WTC11 (cell line): ENCODE measurements around the gene PTPN1. TPM values are rescaled to one million over a fixed set of nuclear protein-coding genes. Genes with fewer than 3 reads are reported as not detected.

ENCODE experiments used
- ATAC-seq: fragments of 200-7000 bp; cut with Tn5 transposase; 2 replicates; pipeline ENCODE4 v1.10.0; 2021; ENCODE audit warnings: mild to moderate bottlenecking, moderate library complexity
- CTCF ChIA-PET: fragments of 300-600 bp; sonication (Branson Sonifier 250); formaldehyde crosslinking; loops from one replicate; lab custom pipeline; 2021; ENCODE audit warnings: antibody characterized with exemption; lab: Charles Lee
- POLR2A ChIA-PET: fragments of 350-600 bp; sonication (Branson Sonifier 250); formaldehyde crosslinking; loops from one replicate; lab custom pipeline; 2021; ENCODE audit warnings: antibody characterized with exemption; lab: Charles Lee
- DNase-seq: peaks from one replicate; pipeline ENCODE4 v3.0.0; 2021; ENCODE audit warnings: low spot score
- H3K27ac Mint-ChIP-seq: 2 replicates; pipeline ENCODE4 v1.8.0; 2021; ENCODE audit warnings: mixed read lengths
- H3K27me3 Mint-ChIP-seq: 2 replicates; pipeline ENCODE4 v1.8.0; 2021; ENCODE audit warnings: low read depth, mild to moderate bottlenecking, moderate library complexity, mixed read lengths
- H3K36me3 Mint-ChIP-seq: 2 replicates; pipeline ENCODE4 v1.8.0; 2021; ENCODE audit warnings: mixed read lengths
- H3K4me1 Mint-ChIP-seq: 2 replicates; pipeline ENCODE4 v1.8.0; 2022; ENCODE audit warnings: mixed read lengths
- H3K4me3 Mint-ChIP-seq: 2 replicates; pipeline ENCODE4 v1.8.0; 2021; ENCODE audit warnings: mild to moderate bottlenecking, moderate library complexity, mixed read lengths
- H3K9me3 Mint-ChIP-seq: 2 replicates; pipeline ENCODE4 v1.8.0; 2021; ENCODE audit warnings: mixed read lengths
- GABPB1 ChIP-seq: sonication (generic); formaldehyde crosslinking; IDR thresholded peaks from 2 replicates; pipeline ENCODE4 v1.8.1; 2023; ENCODE audit warnings: mild to moderate bottlenecking, missing genetic modification reagents
- NR1H2 ChIP-seq: sonication (generic); formaldehyde crosslinking; IDR thresholded peaks from 2 replicates; pipeline ENCODE4 v1.9.0; 2021; ENCODE audit warnings: mild to moderate bottlenecking, moderate library complexity, missing genetic modification reagents
- SMAD4 ChIP-seq: sonication (generic); formaldehyde crosslinking; IDR thresholded peaks from 2 replicates; pipeline ENCODE4 v1.8.0; 2022; ENCODE audit warnings: mild to moderate bottlenecking, missing genetic modification reagents
- ZNF219 ChIP-seq: sonication (generic); formaldehyde crosslinking; IDR thresholded peaks from 2 replicates; pipeline ENCODE4 v1.8.0; 2023; ENCODE audit warnings: missing genetic modification reagents, mild to moderate bottlenecking, borderline replicate concordance
- ZNF232 ChIP-seq: sonication (generic); formaldehyde crosslinking; IDR thresholded peaks from 2 replicates; pipeline ENCODE4 v1.8.0; 2022; ENCODE audit warnings: mild to moderate bottlenecking, missing genetic modification reagents
- total RNA-seq: library from RNA; stranded (reverse); gene quantifications from 3 replicates; pipeline ENCODE4 v1.2.3, GENCODE V29; 2021
- TF ChIP-seq, protein P1 (sequence below): sonication (generic); formaldehyde crosslinking; IDR thresholded peaks from 2 replicates; pipeline ENCODE4 v1.8.1; 2023; ENCODE audit warnings: mild to moderate bottlenecking, moderate library complexity, missing genetic modification reagents
- TF ChIP-seq, protein P2 (sequence below): sonication (generic); formaldehyde crosslinking; IDR thresholded peaks from 2 replicates; pipeline ENCODE4 v1.8.1; 2022; ENCODE audit warnings: missing genetic modification reagents, borderline replicate concordance
- TF ChIP-seq, protein P3 (sequence below): sonication (generic); formaldehyde crosslinking; IDR thresholded peaks from 2 replicates; pipeline ENCODE4 v1.8.1; 2023; ENCODE audit warnings: mild to moderate bottlenecking, missing genetic modification reagents, borderline replicate concordance
- TF ChIP-seq, protein P4 (sequence below): sonication (generic); formaldehyde crosslinking; IDR thresholded peaks from 2 replicates; pipeline ENCODE4 v1.8.0; 2022; ENCODE audit warnings: missing genetic modification reagents
- TF ChIP-seq, protein P5 (sequence below): sonication (generic); formaldehyde crosslinking; IDR thresholded peaks from 2 replicates; pipeline ENCODE4 v1.8.1; 2022; ENCODE audit warnings: mild to moderate bottlenecking, missing genetic modification reagents, moderate library complexity, borderline replicate concordance
- TF ChIP-seq, protein P6 (sequence below): fragments of 200-600 bp; IDR thresholded peaks from 2 replicates; pipeline ENCODE4 v1.8.0; 2022; ENCODE audit warnings: antibody characterized with exemption
- TF ChIP-seq, protein P7 (sequence below): sonication (generic); formaldehyde crosslinking; IDR thresholded peaks from 2 replicates; pipeline ENCODE4 v1.8.0; 2022; ENCODE audit warnings: mild to moderate bottlenecking, missing genetic modification reagents

Gene PTPN1
- total RNA-seq, 1 experiment from 2014 or later = 29.4 TPM

DNA sequence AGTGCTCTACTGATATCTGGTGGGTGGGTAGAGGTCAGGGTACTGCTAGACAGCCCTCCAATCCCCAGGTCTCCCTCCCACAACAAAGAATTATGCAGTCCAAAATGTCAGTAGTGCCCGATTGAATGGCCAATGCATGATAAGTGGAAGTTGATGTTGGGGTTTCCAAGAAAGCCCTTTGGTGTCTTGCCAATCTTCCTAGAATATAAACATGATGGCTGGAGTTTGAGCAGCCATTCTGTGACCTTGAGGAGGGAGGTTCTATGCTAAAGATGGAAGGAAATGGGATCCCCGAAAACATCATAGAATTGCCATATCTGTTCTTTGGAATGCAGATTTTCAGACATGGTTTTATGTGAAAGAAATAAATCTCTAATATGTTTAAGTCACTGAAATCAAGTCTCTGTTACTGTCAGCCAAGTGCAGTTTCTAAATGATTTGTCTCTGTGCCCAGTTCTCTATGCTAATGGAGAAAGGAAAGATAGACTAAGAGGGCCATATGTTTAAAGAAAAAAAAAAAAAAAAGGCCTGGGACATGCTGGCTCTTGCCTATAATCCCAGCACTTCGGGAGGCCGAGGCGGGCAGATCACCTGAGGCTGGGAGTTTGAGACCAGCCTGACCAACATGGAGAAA is 32.8 kb upstream of the PTPN1 start:
- CTCF ChIA-PET = interaction anchor here (0.7 to 1.8 kb wide), 6 partner anchors 42 to 305 kb away, joined by 3 to 12 read pairs (median 6); no protein-coding TSS in a partner anchor
- POLR2A ChIA-PET = no interaction called here
- H3K36me3 Mint-ChIP-seq = no peaks in the 10 kb centered on the region
- TF ChIP-seq, protein P1, sequence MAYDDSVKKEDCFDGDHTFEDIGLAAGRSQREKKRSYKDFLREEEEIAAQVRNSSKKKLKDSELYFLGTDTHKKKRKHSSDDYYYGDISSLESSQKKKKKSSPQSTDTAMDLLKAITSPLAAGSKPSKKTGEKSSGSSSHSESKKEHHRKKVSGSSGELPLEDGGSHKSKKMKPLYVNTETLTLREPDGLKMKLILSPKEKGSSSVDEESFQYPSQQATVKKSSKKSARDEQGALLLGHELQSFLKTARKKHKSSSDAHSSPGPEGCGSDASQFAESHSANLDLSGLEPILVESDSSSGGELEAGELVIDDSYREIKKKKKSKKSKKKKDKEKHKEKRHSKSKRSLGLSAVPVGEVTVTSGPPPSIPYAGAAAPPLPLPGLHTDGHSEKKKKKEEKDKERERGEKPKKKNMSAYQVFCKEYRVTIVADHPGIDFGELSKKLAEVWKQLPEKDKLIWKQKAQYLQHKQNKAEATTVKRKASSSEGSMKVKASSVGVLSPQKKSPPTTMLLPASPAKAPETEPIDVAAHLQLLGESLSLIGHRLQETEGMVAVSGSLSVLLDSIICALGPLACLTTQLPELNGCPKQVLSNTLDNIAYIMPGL = no peak
- TF ChIP-seq, protein P2, sequence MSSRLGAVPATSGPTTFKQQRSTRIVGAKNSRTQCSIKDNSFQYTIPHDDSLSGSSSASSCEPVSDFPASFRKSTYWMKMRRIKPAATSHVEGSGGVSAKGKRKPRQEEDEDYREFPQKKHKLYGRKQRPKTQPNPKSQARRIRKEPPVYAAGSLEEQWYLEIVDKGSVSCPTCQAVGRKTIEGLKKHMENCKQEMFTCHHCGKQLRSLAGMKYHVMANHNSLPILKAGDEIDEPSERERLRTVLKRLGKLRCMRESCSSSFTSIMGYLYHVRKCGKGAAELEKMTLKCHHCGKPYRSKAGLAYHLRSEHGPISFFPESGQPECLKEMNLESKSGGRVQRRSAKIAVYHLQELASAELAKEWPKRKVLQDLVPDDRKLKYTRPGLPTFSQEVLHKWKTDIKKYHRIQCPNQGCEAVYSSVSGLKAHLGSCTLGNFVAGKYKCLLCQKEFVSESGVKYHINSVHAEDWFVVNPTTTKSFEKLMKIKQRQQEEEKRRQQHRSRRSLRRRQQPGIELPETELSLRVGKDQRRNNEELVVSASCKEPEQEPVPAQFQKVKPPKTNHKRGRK (CRISPR knock-in tag) = no peak
- no peak for TF ChIP-seq NR1H2
- TF ChIP-seq, protein P3, sequence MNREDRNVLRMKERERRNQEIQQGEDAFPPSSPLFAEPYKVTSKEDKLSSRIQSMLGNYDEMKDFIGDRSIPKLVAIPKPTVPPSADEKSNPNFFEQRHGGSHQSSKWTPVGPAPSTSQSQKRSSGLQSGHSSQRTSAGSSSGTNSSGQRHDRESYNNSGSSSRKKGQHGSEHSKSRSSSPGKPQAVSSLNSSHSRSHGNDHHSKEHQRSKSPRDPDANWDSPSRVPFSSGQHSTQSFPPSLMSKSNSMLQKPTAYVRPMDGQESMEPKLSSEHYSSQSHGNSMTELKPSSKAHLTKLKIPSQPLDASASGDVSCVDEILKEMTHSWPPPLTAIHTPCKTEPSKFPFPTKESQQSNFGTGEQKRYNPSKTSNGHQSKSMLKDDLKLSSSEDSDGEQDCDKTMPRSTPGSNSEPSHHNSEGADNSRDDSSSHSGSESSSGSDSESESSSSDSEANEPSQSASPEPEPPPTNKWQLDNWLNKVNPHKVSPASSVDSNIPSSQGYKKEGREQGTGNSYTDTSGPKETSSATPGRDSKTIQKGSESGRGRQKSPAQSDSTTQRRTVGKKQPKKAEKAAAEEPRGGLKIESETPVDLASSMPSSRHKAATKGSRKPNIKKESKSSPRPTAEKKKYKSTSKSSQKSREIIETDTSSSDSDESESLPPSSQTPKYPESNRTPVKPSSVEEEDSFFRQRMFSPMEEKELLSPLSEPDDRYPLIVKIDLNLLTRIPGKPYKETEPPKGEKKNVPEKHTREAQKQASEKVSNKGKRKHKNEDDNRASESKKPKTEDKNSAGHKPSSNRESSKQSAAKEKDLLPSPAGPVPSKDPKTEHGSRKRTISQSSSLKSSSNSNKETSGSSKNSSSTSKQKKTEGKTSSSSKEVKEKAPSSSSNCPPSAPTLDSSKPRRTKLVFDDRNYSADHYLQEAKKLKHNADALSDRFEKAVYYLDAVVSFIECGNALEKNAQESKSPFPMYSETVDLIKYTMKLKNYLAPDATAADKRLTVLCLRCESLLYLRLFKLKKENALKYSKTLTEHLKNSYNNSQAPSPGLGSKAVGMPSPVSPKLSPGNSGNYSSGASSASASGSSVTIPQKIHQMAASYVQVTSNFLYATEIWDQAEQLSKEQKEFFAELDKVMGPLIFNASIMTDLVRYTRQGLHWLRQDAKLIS (CRISPR knock-in tag) = no peak
- TF ChIP-seq, protein P4, sequence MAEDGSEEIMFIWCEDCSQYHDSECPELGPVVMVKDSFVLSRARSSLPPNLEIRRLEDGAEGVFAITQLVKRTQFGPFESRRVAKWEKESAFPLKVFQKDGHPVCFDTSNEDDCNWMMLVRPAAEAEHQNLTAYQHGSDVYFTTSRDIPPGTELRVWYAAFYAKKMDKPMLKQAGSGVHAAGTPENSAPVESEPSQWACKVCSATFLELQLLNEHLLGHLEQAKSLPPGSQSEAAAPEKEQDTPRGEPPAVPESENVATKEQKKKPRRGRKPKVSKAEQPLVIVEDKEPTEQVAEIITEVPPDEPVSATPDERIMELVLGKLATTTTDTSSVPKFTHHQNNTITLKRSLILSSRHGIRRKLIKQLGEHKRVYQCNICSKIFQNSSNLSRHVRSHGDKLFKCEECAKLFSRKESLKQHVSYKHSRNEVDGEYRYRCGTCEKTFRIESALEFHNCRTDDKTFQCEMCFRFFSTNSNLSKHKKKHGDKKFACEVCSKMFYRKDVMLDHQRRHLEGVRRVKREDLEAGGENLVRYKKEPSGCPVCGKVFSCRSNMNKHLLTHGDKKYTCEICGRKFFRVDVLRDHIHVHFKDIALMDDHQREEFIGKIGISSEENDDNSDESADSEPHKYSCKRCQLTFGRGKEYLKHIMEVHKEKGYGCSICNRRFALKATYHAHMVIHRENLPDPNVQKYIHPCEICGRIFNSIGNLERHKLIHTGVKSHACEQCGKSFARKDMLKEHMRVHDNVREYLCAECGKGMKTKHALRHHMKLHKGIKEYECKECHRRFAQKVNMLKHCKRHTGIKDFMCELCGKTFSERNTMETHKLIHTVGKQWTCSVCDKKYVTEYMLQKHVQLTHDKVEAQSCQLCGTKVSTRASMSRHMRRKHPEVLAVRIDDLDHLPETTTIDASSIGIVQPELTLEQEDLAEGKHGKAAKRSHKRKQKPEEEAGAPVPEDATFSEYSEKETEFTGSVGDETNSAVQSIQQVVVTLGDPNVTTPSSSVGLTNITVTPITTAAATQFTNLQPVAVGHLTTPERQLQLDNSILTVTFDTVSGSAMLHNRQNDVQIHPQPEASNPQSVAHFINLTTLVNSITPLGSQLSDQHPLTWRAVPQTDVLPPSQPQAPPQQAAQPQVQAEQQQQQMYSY (CRISPR knock-in tag) = no peak
- TF ChIP-seq ZNF232 (CRISPR knock-in tag) = no peak
- TF ChIP-seq, protein P5, sequence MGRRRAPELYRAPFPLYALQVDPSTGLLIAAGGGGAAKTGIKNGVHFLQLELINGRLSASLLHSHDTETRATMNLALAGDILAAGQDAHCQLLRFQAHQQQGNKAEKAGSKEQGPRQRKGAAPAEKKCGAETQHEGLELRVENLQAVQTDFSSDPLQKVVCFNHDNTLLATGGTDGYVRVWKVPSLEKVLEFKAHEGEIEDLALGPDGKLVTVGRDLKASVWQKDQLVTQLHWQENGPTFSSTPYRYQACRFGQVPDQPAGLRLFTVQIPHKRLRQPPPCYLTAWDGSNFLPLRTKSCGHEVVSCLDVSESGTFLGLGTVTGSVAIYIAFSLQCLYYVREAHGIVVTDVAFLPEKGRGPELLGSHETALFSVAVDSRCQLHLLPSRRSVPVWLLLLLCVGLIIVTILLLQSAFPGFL (CRISPR knock-in tag) = no peak
- TF ChIP-seq ZNF219 (CRISPR knock-in tag) = no peak
- H3K4me1 Mint-ChIP-seq = peaks cover 6% of the 10 kb centered on the region; the same call in 1 of the 2 replicates
- no peaks in the 10 kb centered on the region for H3K9me3 Mint-ChIP-seq
- H3K4me3 Mint-ChIP-seq = no peak overlapping the region
- DNase-seq = no peak
- ATAC-seq = no peak; the same call in 1 of the 2 replicates
- H3K27me3 Mint-ChIP-seq = no peaks in the 10 kb centered on the region
- H3K27ac Mint-ChIP-seq = no peak overlapping the region

DNA sequence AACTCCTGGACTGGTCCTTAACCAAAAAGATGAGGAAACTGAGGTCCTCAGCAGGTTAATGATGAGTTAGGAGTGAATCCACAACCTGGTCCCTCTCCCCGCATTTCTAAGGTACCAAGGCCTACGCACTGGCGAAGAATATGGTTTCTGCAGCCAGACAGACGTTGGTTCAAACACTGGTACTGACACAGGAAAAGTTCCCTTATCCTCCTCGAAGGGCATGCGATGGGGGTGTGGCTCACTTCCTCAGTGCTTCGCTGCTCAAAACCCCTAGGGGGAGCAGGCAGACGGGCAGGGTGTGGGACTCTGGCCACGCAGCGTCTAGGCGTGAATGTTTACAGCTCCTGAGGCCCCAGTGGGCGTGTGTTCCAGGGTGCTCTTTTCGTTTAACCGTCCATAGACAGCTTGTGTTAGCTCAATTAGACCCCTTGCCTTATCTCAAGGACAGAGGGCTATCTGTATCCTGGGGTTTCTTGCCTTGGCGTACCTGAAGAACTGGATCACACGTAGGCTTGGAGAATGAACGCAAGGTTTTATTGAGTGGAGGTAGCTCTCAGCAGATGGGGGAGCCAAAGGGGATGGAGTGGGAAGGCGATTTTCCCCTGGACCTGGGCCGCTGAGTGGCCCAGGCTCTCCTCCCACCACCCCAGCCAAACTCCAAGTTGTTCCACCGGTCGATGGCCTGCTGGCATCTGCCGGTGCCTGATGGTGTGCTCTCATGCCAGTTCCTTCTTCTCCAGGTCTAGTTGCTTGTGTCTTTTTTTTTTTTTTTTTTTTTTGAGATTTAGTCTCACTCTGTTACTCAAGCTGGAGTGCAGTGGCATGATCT is 31.8 kb upstream of the PTPN1 start:
- ATAC-seq (peak; percentile 99), DNase-seq (peak; percentile 78)
- Mint-ChIP-seq H3K36me3 (no peaks in the 10 kb centered on the region), H3K4me3 (no peak overlapping the region), H3K27me3 (no peaks in the 10 kb centered on the region), H3K4me1 (peaks cover 6% of the 10 kb centered on the region; the same call in 1 of the 2 replicates), H3K27ac (no peak overlapping the region), H3K9me3 (no peaks in the 10 kb centered on the region)
- ChIA-PET POLR2A (interaction anchor here (0.6 kb wide), 1 partner anchor 192 kb away, joined by 3 read pairs; no protein-coding TSS in a partner anchor), CTCF (interaction anchor here (0.6 to 1.8 kb wide), 19 partner anchors 9 to 1055 kb away, joined by 3 to 12 read pairs (median 4); partner anchors contain the start of gene CEBPB)
- TF ChIP-seq, protein P6, sequence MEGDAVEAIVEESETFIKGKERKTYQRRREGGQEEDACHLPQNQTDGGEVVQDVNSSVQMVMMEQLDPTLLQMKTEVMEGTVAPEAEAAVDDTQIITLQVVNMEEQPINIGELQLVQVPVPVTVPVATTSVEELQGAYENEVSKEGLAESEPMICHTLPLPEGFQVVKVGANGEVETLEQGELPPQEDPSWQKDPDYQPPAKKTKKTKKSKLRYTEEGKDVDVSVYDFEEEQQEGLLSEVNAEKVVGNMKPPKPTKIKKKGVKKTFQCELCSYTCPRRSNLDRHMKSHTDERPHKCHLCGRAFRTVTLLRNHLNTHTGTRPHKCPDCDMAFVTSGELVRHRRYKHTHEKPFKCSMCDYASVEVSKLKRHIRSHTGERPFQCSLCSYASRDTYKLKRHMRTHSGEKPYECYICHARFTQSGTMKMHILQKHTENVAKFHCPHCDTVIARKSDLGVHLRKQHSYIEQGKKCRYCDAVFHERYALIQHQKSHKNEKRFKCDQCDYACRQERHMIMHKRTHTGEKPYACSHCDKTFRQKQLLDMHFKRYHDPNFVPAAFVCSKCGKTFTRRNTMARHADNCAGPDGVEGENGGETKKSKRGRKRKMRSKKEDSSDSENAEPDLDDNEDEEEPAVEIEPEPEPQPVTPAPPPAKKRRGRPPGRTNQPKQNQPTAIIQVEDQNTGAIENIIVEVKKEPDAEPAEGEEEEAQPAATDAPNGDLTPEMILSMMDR = peak; percentile 60
- TF ChIP-seq SMAD4 (CRISPR knock-in tag) = no peak
- TF ChIP-seq, protein P7, sequence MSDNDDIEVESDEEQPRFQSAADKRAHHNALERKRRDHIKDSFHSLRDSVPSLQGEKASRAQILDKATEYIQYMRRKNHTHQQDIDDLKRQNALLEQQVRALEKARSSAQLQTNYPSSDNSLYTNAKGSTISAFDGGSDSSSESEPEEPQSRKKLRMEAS = peak; percentile 83
- peak; percentile 59 for TF ChIP-seq GABPB1
